NCI-H187 (cell line): ENCODE results near the gene RGS3.

Experiments
- DNase-seq, 2 experiments: peaks; one replicate each; lab custom pipeline; 2025; lab: John Stamatoyannopoulos, UW

RGS3 gene

DNA sequence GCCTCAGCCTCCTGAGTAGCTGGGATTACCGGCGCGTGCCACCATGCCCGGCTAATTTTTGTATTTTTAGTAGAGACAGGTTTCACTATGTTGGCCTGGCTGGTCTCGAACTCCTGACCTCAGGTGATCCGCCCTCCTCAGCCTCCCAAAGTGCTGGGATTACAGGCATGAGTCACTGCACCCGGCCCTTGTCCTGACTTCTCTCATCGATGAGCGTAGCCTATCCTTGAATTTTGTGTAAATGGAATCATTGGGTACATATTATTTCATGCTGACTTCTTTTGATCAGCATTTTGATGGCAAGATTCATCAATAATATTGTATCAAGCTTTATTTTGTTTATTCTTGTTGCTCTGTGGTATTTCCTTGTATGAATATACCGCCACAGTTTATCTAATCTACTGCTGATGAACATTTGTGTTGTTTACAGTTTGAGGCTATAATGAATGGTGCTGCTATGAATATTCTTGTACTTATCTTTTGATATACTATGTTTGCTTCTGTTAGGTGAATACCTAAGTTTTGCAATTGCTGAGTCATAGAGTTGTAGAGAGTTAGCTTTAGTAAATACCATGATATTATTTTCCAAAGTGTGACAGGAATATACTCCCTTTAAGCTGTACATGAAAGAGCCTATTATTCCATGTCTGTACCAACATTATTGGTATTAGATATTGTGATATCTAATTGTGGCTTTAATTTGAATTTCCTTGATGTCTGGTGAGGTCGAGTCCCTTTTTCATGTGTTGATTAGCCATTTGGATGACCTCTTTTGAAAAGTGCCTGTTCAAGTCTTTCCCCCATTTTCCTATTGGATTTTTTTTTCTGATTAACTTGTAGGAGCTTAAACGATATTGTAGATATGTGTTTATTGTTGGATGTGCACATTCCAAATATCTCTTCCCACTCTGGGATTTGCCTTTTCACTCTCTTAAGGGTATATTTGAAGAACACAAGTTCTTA, 107.5 kb downstream of the RGS3 start:
- DNase-seq, result no peak

DNA sequence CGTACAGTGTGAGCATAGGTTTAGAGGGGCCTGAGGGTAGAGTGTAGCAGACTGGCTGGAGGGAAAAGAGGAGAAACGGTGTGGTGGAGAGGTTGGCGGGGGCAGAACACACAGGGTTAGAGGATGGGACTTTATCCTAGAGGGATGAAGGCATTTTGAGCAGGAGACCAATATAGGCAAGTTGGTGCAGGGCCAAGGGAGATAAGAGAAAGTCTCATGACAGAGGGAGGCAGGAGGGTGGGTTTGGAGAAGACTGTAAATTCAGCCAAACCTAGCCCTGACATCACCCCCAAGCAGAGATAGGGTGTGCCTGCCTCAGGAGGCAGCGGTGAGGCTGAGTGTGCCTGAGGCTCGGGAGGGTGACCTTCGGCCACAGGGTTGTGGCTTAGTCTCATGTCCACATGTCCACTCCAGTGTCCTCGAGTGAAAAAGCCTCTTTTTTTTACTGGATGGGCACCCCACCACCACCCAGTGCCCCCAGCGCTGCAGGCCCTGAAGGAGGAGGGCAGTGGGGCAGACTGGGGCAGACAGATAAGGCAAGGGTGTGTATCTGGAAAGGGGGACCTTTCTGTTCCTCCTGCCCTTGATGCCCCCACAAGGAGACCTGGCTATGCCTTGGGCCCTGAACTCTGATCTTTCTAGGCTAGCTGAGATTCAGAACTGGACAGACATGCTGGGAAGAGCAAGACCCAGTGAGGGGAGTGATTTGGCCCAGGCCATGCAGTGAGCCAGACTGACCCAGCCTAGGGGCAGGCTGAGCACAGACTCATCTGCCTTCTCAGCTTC, 108.7 kb downstream of the RGS3 start:
- no peak for DNase-seq

DNA sequence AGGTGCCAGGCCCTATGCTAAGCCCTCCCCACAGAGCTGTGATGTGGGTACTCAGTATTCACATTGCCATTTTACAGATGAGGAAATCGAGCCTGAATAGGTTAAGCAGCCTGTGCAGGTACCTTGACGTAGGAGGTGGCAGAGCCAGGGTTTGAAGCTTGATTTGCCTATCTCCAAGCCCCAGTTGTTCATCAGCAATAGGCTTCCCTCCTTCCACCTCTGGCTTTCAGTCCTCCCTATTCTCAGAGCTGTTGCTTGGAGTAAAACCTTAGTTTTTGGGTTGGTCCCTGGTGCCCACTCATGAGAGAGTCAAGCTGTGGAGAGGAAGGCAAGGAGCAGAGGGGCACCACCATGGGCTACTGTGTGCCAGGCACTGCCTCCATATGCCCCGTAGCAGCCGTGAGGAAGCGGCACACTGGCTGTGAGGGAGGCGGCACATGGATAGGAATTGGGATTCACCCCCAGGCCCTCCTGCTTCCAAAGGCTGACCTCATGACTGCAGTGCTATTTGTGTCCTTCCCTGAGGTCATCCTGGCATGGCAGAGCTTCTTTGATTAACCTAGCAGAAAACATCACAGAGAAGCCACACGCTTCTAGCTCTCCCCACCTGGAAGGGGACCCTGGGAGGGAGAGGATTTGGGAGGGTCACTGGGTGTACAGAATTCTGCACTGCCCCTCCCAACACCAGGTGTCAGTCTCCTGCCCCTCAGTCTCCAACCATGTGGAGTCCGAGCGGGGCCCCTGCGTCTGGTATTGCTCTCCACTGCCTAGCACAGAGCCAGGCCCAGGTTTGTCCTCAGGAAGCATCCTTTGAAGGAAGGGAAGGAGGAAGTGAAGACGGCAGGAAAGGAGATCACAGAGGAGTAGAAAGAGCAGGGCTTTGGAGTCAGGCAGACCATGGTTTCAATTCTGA, 109.8 kb downstream of the RGS3 start:
- DNase-seq, result no peak

DNA sequence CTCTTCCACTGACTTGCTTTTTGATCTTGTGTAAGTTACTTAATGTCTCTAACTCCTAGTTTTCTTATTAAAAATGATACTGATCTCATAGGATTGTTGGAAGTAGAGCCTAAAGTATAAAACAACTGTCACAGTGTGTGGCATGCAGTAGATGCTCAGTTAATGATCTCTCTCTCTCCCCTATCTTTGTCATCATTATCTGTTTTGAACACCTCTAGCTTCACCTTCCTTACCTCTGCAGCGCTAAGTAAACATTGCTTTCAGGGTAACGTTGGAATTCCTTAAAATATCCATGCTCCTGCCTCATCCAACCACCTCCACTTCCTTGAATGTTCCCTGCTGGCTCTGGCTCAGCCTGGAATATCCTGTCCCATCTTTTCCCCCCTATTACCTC, 110.4 kb downstream of the RGS3 start:
- DNase-seq, result no peak

DNA sequence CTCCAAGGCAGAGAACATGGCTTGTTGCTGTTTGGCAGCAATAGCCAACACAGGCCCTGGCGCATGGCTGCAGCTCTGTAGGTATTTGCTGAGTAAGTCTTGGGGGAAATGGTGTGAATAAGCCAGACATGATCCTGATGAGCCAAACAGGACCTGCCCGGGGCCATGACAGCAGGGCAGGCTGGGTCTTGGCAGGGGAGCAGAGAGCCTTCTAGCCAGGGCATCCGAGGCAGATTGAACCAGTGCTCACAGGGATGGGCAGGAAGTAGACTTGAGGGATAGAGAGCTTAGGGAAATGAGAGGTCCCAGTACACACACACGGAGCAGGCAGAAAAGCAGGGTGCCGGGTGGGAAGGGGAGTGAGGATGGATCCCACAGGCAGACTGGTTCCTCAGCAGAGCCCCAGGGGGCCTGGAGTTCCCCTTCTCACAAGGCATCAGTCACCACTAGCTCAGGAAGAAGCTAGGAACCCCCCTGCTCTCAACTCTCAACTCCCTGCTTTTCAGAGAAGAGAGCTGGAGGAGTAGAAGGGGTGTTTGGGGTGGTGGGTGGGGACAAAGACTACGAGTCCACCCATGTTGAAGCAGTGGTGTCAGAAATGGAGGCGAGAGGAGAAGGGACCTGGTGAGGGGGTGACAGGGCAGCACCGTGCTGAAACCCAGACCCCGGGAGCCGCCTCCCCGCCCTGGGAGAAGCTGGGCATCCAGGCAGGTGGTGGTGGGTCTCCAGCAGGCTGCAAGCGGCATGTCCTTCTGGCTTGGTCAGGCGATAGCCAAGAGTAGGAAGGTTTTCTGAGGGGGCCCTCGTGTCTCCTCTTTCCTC, 111.1 kb downstream of the RGS3 start:
- DNase-seq, result no peak

DNA sequence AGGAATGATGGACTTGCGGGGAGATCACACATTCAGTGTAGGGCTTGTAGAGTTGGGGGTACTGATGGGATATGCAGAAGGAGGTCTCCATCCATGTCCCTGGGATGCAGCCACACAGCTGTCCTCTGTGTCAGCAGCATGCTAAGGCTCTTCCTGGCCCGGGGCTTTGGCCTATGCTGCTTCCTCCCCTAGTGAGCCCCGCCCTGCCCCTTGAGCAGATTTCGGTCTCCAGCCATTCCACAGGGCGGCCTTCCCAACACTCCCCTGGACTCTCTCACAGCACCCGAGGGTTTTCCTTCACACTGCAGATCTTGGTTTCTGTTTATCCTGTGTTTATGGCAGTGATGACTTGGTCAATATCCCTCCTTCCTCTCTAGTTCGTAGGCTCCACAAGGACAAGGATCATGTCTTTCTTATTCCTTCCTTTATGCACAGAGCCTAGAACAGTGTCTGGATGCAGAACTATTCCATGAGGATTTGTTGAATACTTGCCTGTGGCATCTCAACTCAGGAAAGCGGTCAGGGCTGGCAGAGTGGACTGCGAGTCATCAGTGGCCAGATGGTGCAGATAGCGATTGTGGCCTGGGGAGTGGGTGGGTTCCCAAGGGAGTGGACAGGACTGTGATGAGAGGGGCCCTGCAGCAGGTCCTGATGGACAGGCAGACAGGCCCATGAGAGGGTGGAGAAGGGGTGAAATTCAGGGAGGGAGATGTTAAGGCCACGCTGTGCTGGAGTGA, 114.2 kb downstream of the RGS3 start:
- DNase-seq, result no peak

DNA sequence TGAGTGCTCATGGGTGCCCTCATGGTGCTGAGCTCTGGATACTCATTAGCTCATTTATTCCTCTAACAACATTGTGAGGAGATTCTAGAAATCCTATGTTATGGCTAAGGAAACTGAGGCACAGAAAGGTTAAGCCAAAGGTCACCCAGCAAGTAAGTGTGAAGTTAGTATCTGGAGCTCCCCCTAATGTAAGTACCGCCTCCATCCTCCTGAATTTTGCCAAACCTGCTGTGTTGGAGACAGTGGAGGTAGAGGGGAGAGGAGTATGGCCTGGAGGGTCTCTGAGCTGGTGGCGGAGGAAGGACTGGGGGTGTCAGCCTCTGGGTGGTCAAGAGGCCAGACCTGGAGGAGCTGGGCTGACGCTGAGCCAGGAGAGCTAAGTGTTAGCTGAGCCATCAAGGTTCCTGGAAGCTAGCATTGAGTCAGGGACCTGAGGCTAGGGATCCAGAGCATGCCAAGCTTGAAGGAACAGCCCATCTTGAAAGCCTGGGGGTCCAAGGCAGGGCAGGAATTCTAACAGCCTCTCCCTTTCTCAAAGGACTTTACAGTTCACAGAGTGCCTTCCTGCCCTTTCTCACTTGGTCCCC, 114.8 kb downstream of the RGS3 start:
- DNase-seq, result no peak

DNA sequence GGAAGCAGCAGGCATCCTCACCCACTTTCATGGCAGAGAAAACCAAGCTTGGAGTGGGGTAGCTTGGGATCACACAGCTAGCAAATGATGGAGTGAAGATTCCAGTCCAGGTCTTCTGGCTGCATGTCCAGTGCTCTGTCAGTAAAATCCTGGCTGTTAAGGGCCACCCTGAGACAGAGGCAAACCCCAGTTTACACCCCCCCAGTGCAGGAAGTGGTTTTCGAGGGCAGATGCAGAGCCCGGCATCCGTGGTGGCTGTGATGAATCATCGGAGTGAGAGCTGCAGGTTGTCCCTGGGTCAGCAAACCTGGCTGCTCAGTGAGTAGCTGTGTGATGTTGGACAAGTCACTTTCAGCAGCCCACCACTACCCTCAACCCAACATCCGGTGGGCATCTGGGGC, 115.4 kb downstream of the RGS3 start:
- DNase-seq, result no peak

DNA sequence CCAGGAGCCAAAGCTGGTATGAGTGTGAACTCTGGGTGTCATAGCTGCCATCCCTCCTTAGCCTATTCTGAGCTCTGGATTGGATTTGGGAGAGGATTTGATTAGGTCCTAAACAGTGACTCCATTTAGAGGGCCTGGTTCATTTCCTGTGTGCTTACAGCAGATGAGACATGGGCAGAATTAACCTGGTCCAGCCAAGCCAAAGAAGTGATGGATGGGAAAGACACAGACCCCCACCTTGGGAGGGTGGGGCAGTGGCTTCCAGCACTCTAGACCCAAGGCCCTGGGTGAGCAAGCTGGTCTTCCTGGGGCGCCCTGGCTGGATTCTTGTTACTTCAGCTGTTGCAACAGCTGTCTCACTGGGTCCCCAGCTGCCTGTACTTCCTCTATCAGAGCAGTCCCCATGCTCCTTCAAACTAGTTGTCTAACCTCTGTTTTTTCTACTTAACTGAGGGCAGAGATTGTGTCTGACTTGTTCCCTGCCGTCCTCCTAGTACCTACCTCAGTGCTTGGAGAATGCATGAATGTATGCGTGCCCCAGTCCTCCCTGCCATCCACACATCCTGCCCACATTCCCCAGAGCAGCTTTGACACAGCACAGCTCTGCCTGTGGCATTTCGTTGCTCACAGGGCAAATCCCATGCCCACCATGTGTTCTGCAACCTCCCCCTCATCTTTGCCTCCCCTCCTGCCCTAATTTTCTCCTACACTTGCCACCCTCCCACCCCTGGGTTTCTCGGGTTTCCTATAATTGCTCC, 115.9 kb downstream of the RGS3 start:
- DNase-seq, result no peak

DNA sequence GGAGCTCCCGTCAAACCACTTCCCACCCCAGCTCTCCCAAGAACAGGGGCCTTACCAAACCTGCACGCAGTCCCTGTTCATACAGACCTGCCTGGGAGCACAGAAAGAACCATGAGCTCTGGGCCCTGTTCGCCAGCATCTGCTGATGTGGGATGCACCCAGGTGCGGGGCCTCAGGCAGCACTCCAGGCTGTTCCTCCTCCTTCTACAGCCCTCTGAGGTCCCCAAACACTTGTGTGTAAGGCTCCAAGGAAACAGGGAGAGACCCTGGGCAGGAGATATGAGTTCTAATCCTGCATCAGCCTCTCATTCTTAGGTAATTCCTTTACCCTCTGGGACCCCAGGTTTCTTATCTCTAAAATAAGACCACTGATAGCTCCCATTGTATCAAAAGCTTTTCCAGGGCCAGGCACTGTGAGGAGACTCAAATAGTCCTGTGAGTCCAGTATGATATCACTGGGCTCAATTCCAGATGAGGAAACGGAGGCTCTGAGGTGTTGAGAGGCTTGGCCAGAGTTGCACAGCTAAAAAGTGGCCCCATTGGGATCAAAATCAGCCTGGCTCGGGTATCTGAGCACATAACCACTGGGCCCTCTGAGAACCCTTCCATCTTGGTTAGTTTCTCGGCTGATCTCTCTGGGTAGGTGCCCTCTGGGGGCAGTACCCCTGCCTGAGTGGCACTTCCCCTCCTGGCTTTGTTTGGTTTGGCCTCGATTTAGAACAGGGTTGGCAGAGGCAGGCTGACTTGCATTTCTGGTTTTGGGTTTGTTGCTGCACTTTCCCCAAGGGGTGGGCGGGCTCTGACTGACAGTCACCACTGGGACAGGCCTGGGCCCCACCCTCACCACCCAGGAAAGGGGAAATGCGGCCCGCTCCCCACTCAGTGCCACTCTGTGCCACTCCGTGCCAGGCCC, 116.8 kb downstream of the RGS3 start:
- DNase-seq, result no peak

DNA sequence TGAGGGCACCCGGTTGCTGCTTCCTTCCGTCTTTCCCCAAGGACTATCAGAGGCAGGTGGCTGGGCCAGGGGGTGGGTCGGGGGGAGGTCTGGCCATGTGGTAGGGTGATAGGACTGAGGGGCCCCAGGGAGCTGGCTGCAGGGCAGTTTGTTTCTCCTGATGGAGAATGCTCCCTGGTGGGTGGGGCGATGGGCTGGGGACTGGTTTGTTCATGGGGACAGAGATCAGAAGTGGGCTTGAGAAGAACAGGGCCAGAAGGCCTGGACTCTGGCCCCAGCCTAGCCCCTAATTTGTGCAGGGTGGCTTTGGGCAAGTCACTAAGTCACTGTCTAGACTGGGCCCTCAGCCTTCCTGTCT, 117.4 kb downstream of the RGS3 start:
- DNase-seq, result no peak

DNA sequence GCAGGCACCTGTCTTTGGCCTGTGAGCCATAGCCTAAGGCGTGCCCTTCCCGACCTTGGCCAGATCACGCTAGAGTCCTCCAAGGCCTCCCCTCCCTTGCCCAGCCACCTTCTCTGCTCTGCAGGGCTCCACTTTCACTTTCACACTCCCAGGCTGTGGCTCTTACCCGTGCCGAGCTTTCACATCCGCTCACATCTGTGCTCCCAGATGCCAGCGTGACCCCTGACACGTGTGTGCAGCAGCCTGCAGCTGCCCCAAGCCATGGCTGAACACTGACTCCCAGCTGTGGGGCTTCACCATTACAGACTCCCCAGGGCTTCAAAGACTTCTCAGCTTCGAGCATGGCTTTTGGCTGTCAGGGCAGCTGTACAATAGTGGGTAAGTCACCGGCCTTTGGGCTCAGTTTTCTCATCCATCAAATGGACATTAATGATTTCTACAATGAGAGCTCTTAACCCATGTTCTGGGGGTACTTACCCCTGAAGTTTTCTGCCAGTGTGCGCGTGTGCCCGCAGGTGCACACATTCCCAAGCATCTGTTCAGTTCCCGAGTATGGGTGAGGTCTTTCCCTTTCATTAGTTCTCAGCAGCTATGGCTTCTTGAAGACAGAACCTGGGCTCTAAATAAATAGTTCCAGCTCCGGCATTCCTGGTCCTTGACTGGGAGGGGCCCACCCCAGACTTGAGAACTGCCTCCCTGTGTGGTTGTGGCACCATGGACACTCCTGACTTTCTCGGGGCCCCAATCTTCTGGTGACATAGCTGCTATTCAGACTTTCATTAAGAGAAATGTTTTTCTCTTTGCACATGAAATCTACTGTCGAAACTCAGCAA, 118.6 kb downstream of the RGS3 start:
- DNase-seq, result no peak

DNA sequence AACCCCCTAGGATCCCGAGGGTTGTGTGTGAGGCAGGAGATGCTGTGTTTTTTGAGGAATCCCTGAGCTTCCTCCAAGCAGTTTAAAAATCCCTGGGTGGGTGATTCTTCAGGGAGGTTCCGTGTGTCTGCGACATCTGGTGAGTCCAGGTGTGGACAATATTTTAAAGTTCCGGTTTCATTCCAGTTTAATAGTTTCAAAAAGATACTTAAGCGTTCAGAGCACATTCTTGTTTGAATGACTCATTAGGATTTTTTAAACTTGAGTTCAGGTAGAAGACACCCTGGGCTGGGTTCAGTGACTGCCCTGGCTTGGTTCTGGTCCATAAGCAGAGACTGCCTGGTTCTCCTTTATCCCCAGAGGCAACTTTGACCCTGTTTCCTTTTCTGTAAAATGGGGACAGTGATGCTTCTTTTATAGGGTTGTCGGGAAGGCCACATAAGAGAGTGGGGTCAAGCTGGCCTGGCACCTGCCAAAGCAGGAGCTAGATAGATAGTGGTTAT, 119.2 kb downstream of the RGS3 start:
- DNase-seq, result no peak

DNA sequence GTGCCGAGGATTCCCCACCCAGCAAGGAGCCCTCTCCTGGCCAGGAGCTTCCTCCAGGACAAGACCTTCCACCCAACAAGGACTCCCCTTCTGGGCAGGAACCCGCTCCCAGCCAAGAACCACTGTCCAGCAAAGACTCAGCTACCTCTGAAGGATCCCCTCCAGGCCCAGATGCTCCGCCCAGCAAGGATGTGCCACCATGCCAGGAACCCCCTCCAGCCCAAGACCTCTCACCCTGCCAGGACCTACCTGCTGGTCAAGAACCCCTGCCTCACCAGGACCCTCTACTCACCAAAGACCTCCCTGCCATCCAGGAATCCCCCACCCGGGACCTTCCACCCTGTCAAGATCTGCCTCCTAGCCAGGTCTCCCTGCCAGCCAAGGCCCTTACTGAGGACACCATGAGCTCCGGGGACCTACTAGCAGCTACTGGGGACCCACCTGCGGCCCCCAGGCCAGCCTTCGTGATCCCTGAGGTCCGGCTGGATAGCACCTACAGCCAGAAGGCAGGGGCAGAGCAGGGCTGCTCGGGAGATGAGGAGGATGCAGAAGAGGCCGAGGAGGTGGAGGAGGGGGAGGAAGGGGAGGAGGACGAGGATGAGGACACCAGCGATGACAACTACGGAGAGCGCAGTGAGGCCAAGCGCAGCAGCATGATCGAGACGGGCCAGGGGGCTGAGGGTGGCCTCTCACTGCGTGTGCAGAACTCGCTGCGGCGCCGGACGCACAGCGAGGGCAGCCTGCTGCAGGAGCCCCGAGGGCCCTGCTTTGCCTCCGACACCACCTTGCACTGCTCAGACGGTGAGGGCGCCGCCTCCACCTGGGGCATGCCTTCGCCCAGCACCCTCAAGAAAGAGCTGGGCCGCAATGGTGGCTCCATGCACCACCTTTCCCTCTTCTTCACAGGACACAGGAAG, 120.2 kb downstream of the RGS3 start:
- DNase-seq, result no peak

DNA sequence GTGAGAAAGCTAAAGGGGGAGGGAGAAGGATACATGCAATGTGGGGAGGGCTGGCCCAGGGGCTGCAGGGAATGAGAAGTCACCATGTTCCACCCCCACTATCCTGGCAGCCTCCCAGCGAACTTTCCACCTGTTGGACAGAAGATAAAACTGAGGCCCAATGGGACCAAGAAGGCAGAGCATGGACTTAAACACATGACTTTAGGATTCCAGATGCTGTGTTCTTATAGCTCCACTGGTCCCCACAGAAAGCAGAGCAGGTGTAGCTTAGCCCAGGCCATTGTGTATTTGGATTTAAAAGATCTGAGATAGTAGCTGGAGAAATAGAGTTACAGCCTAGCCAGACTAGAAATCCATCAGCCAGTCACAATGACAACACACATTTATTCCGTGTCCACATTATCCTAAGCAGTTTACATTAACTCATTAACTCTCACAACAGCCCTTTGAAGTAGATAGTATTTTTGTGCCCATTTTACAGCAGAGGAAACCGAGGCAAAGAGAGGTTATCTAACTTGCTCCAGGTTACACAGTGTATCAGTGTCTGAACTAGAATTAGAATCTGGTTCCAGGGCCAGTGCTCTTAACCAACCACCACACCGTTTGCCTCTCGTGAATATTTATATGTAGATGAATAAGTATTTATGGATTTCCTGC, 121.0 kb downstream of the RGS3 start:
- DNase-seq, result no peak

DNA sequence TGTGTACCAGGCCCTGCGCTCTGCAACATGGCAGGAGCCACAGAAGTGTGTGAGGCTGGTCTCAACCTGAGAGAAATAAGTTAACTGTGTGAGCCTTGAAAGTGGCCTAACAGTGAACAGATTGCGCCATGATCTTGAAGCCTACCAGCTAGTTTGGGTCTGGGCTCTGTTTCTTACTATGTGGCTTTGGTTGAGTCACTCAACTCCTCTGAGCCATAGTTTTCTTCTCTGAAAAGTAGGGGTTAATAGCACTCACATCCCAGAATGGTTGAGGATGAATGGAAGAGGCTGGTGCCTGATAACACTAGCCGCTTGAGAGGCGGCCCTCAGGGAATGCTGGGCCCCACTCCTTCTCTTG, 121.5 kb downstream of the RGS3 start:
- no peak for DNase-seq
